Measurements from ENCODE around the gene C15orf40.
"Not testable (repeated sequence)": the region's sequence is repeated elsewhere in the genome, so short reads cannot be mapped to it uniquely, and the experiment has no call there.

Gene C15orf40

GRCh38 chr15:83039206-83039605 is 27.8 kb upstream of the C15orf40 start:
- TF ChIP-seq CTCF (conservative IDR thresholded peaks at IDR 0.05; ENCODE audit: low read depth, low read length) = no peak
- no peak overlapping the region for H3K4me3 ChIP-seq (ENCODE audit: low read length)

GRCh38 chr15:83036253-83036652 is 24.8 kb upstream of the C15orf40 start:
- H3K4me3 ChIP-seq (ENCODE audit: low read length) = no peak overlapping the region
- no peak for DNase-seq (ENCODE audit: low read depth)
- TF ChIP-seq CTCF (conservative IDR thresholded peaks at IDR 0.05; ENCODE audit: low read depth, low read length) = no peak

More at GRCh38 chr15:83039206-83039605, 27.8 kb upstream of the C15orf40 start:
- no peak for DNase-seq (ENCODE audit: low read depth)

GRCh38 chr15:83031234-83031633 is 19.8 kb upstream of the C15orf40 start:
- not testable (repeated sequence) for H3K4me3 ChIP-seq (ENCODE audit: low read length); DNase-seq (ENCODE audit: low read depth)

GRCh38 chr15:83030021-83030420 is 18.6 kb upstream of the C15orf40 start:
- no peak for TF ChIP-seq CTCF (conservative IDR thresholded peaks at IDR 0.05; ENCODE audit: low read depth, low read length)
- DNase-seq (ENCODE audit: low read depth) = no peak

GRCh38 chr15:83018436-83018835 is 7.0 kb upstream of the C15orf40 start:
- DNase-seq (ENCODE audit: low read depth) = no peak
- no peak for TF ChIP-seq CTCF (conservative IDR thresholded peaks at IDR 0.05; ENCODE audit: low read depth, low read length)
- H3K4me3 ChIP-seq (ENCODE audit: low read length) = no peak overlapping the region

More at GRCh38 chr15:83030021-83030420, 18.6 kb upstream of the C15orf40 start:
- H3K4me3 ChIP-seq (ENCODE audit: low read length) = no peak overlapping the region

GRCh38 chr15:83016906-83017305 is 5.5 kb upstream of the C15orf40 start:
- H3K4me3 ChIP-seq (ENCODE audit: low read length) = no peak overlapping the region
- DNase-seq (ENCODE audit: low read depth) = no peak
- TF ChIP-seq CTCF (conservative IDR thresholded peaks at IDR 0.05; ENCODE audit: low read depth, low read length) = no peak

GRCh38 chr15:83015361-83015760 is 3.9 kb upstream of the C15orf40 start:
- no peak overlapping the region for H3K4me3 ChIP-seq (ENCODE audit: low read length)
- TF ChIP-seq CTCF (conservative IDR thresholded peaks at IDR 0.05; ENCODE audit: low read depth, low read length) = no peak
- no peak for DNase-seq (ENCODE audit: low read depth)

- DNase-seq (ENCODE audit: low read depth) = no peak
- no peak overlapping the region for H3K4me3 ChIP-seq (ENCODE audit: low read length)
- TF ChIP-seq CTCF (conservative IDR thresholded peaks at IDR 0.05; ENCODE audit: low read depth, low read length) = no peak
Observed at GRCh38 chr15:83014205-83014653, 2.8 kb upstream of the C15orf40 start.

All from retinal pigment epithelial cell (primary cell).